Medulla oblongata (tissue), 1 donor: ENCODE results near the gene GGNBP2.
"Not testable (repeated sequence)": the region's sequence is repeated elsewhere in the genome, so short reads cannot be mapped to it uniquely, and the experiment has no call there.

Experiments used
- DNase-seq: peaks from one replicate; pipeline ENCODE4 v3.0.0-alpha.2; 2015; ENCODE audit errors: extremely low spot score

GGNBP2 gene

DNA sequence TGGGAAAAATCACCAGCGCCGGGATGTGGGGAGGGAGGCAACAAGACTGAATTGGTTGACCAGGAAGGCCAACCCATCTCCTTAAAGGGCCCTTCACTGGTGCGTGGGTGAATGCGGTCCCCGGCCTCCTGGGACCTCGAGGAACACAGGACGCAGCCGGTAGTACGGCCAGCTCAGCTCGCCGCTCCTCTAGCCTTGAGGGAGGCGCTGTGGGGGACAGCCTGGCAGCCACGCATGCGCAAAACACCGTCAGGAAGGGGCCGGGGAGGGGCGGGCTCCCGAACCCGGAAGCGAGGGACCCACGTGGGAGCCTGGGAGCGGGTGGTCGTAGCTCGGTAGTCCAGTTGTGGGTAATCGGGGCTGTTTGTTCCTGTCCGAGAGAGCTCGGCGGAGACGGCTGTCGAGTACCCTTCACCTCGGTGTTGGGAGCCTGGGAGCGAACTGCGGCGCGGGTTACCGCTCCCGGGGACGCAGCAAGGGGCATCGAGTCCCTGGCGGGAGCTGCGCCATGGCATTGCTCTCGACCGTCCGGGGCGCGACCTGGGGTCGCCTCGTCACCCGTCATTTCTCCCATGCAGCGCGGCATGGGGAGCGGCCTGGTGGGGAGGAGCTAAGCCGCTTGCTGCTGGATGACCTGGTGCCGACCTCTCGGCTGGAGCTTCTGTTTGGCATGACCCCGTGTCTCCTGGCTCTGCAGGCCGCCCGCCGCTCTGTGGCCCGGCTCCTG, 56.7 kb downstream of the GGNBP2 start, which contains the start of gene MRM1:
MRM1 (plus strand) TSS at position 281 of the 727 bp plus-strand sequence; CDS start at position 509, 228 bp downstream.
- peak; percentile 96 for DNase-seq

DNA sequence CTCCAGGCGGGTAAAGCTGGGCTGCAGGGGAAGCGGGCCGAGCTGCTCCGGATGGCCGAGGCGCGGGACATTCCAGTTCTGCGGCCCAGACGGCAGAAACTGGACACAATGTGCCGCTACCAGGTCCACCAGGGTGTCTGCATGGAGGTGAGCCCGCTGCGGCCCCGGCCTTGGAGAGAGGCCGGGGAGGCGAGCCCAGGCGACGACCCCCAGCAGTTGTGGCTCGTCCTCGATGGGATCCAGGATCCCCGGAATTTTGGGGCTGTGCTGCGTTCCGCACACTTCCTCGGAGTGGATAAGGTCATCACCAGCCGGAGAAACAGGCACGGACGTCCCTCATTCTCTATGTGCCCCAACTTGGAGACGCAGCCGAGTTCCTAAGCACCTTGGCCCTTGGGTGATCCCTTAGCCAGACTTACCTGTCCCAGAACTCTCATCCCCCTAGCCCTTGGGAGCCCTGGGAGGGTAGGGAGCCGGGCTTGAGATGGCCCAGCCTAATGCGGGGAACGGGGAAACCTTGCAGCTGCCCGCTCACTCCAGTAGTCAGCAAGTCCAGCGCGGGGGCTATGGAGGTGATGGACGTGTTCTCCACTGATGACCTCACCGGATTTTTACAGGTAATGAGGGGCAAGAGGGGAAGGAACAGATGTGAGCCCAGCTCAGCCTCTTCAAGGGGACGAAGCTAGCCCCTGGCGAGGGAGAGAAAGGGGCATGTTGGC, 57.5 kb downstream of the GGNBP2 start:
- DNase-seq: no peak

DNA sequence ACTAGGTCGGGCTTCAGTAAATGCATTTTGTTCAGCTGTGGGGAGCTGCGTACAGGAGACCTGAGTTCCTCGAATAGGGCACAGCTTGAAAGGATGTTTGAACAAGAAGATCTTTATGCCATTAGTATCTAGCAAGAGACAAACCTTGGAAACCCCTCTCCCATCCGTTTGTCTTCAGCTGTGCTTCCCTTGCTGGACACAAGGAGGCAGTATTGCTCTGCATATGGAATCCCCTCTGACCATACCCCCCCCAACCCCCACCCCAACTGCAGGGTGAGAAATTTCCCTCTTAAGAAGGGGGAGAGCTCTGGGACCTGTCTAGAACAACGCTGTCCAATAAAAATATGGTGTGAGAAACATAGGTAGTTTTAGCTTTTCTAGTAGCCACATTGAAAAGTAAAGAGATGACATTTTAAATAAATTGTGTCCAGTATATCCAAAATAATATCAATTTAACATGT, 58.2 kb downstream of the GGNBP2 start:
- DNase-seq: peak; percentile 62

DNA sequence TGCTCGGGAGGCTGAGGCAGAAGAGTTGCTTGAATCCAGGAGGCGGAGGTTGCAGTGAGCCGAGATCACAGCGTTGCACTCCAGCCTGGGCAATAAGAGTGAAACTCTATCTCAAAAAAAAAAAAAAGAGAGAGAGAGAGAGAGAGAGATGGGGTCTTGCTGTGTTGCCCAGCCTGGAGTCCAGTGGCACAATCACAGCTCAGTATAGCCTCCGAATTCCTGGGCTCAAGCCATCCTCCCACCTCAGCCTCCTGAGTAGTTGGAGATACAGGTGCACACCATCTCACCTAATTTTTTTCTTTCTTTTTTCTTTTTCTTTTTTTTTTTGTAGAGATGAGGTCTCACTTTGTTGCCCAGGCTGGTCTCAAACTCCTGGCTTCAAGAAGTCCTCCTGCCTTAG, 60.3 kb downstream of the GGNBP2 start:
- DNase-seq: not testable (repeated sequence)

DNA sequence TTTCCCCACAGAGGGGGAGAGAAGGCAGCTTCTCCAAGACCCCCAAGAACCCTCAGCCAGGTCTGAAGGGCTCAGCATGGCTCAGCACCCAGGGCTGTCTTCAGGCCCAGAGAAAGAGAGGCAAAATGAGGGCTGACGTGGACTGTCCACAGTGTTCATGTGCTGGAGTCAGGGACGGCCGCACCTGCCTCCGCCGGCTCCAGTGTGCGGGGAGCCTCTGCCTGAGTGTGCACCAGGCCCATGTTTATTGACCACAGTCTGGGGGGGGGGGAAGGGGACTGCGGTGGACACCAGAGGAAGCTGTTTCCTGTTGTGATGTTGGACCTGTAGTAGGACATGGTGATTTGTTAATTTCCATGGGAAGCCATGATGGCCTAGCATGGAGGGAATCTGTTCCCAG, 63.6 kb downstream of the GGNBP2 start:
- DNase-seq: no peak

DNA sequence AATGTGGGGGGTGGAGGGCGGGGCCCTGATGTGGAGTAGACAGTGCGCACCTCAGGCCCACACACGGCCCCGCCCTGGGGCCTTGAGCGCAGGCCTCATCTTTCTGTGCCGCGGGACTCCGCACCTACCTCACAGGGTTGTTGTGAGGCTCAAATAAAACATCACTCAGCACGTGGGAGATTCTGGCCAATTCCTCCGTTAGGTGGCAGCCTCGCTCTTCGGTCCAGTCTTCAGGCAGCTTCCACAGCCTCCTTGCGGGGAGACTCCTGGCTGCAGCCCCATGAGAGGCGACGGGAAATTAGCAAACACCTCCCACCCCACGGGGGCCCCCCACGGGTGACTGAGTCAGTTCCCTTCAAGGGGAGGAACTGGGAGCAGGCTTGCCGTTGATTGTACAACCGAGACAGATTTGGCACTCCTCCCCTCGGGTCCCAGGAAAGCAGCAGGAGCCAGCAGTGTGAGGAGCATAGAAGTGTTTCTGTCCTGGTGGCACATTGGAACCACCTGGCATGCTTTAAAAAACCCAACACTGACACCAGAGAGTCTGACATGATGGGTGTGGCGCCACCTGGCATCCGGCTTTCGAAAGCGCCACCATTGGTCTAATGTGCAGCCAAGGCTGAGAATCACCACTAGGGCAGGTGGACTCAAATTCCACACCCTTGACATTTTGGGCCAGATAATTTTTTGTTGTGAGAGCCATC, 64.2 kb downstream of the GGNBP2 start:
- DNase-seq: peak; percentile 33

DNA sequence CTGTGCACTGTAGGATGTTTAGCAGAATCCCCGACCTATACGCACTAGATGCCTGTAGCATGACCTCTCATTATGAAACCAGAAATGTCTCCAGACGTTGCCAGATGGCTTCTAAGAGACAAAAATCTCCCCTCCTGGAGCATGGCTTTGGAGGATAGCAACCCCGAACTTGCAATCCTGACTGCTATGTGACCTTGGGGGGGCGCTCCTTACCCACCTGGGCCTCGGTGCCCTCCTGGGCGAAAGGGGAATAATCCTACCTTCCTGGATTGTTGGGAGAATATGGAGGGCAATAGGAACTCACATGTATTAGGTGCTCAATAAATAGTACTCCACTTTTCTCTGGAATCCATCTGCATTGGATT, 64.8 kb downstream of the GGNBP2 start:
- DNase-seq: no peak

DNA sequence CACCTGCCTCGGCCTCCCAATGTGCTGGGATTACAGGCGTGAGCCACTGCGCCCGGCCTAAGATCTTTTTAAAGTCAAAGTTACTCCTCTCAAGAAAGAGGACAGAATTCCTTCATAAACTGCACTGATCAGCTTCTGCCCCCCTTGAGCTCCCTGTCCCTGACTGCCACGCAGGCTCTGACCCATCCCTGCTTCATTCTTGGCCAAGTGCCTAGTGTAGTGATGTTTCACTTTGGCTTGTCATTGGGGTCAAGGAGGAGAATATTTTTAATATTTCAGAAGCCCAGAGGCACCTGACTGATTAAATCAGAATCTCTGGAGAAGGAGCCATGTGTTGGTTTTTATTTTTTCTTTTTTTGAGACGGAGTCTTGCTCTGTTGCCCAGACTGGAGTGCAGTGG, 65.8 kb downstream of the GGNBP2 start:
- DNase-seq: no peak

DNA sequence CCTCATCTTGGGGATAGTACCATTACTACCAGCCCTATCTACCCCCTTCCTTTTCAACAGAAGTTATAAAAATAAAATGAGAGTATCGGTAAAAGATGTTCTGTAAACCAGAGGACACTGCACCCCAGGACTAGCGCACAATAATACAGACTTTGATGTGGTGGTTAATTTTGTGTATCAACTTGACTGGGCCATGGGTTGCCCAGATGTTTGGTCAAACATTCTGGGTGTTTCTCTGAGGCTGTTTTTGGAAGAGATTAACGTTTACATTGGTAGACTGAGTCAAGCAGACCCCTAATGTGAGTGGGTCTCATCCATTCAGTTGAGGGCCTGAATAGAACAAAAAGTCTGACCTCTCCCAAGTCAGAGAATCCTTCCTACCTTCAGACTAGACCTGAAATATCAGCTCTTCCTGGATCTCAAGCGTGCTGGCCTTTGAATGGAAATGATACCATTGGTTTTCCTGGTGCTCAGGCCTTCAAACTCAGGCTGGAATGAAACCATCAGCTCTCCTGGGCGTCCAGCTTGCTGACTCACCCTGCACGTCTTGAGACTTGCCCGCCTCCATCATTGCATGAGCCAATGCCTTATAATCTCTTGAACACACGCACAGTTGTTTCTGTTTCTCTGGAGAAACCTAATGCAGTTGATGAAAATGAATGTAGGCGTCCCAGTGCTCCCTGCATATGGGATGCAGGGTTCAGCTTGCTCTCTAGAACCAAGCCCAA, 66.8 kb downstream of the GGNBP2 start:
- DNase-seq: no peak

DNA sequence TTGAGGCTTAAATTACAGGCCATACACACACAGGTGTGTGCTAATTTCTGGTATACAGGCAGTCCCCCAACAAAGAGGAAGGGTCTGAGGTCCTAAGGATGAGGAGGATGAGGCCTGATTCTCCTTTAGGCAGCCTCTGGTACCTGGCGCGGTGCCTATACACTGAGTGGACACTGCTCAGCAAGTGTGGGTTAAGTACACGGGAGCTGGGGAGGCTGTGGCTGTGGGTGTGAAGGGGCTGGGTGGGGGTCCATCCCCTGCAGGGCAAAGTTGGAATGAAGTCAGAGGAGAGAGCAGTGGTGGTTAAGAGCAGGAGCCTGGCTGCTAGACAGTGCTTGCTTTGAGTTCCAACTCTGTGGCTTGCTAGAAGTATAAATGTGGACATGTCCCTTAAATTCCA, 67.6 kb downstream of the GGNBP2 start:
- no peak for DNase-seq

DNA sequence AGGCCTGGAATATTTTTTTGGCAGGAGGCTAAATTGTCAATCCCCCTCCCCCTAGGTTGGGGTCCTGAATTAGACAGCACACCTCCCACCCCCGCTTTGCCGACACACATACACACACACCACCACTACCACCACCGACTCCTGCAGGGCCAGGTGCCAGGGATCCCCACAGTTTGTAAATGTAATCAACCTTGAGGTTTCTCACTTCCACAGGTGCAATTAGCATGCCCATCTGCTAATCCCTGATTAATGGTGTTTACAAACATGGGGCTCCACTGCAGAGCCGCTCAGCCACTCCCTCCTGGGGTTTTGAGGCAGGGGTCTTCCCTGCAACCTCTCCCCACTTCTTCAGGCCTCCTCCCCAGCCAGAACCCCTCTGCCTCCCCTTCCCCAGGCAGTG, 68.4 kb downstream of the GGNBP2 start:
- no peak for DNase-seq

DNA sequence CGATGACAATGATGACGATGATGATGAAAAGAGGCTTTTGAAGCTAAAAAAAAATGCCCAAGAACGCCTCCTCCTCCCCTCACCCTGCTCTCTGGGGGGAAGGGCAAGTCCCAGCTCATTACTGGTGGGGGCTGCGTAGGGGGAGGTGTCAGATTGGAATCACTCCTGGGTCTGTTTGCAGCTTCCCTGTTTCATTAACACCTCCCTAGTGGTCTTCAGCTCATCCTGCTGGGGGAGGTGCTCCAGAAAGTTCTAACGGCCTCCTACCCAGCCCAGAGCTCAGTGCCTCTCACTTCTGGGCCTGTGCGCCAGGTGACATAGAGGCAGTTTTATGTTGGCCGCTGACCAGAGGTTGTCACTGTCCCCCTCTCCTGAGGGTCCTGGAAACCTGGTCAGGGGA, 69.4 kb downstream of the GGNBP2 start:
- no peak for DNase-seq

DNA sequence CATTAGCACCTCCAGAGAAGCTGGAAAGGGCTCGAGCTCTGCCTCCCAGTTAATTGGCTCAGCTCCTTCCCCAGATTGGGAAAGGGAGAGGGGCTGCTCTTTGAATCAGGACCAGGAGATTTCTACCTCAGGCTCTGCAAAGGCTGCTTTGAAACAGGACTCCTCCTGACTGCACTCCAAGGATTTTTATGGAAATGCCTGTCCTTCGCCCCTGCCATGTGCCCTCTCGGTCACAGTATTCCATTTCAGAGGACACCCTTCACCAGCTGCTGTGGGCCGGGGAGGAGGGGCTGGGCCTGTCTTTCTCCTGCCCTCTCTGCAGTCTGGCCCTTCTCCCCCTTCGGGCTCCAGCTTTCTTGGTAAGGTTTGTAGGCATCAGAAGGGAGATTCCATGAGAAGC, 70.2 kb downstream of the GGNBP2 start:
- no peak for DNase-seq

DNA sequence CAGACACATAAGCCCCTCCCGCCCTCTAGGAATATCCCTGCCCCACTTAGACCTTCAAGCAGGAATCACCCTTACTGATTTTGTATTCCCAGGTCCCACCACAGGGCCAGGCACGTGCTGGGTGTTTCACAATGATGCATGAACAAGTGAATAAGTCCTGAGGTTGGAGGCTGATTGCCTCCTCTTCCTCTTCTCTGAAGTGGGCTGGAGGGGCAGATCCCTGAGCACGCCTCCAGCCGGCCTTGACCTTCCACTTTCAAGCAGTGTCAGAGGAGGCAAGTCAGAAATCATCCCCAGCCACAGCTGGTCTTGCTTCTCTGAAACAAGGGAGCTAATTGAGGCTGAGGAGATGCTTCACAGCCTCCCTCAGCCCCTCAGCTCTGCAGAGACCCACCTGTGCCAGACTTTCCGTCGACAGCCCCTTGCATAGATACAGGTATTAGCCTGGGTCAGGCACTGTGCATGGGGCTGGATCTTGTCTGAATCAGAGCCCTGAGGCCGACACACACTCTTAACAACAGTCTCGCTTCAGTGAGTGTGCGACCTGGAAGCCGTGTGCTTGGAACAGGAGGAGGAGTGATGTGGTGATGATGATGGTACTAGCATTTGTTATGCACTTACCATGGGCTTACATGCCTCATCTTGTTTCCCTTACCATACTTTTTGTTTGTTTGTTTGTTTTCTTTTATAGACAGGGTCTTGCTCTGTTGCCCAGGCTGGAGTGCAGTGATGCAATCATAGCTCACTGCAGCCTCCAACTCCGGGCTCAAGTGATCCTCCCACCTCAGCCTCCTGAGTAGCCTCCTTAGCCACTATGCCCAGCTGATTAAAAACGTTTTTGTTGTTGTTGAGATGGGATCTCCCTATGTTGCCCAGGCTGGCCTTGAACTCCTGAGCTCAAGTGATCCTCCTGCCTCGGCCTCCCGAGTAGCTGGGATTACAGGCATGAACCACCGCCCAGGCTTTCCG, 71.6 kb downstream of the GGNBP2 start:
- DNase-seq: no peak

DNA sequence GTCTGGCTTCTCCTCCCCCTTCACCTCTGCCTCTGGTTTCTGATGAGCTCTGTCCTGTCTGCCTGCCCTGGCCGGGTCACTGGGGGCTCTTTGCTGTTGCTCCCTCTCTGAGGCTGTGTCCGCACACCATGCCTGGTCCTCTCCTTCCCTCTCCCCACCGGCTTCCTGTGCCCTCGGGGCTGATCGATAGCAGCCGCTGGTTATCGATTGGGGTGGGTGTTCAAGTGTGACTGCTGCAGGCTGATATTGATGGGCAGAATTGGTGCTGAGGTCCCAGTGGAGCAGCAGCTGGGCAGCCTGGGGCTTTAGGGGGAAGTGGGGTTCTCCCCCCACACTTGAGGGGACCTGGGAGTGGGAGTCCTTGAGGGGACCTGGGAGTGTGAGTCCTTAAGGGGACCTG, 73.1 kb downstream of the GGNBP2 start:
- no peak for DNase-seq

DNA sequence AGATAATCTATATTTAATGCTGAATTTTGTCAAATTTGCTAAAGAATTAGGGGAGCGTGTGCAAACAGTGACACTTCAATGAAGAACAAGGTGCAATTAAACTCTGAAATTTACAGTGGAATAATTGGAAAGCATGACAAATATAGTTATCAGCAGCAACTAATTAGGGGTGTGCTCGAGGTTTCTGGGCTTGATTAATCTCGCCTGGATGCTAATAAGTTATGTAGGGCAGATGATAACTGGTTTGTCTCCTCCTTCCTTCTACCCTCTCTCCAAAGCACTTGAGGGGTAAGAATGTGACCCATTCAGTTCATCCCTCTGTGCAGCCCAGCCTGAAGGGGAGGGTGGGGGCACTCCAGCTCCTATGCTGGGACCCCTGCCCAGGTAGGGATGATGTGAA, 78.6 kb downstream of the GGNBP2 start:
- no peak for DNase-seq

DNA sequence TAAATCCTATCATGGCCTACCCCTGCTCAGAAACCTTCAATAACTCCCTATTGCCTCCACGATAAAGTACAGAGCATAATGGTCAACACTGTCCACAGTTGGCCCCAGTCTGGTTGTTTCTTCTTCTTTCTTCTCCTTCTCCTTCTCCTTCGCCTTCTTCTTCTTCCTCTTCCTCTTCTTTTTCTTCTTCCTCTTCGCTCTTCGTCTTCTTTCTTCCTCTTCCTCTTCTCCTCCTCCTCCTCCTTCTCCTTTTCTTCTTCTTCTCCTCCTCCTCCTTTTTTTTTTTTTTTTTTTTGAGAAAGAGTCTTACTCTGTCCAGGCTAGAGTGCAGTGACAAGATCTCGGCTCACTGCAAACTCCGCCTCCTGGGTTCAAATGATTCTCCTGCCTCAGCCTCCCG, 80.5 kb downstream of the GGNBP2 start:
- no peak for DNase-seq

DNA sequence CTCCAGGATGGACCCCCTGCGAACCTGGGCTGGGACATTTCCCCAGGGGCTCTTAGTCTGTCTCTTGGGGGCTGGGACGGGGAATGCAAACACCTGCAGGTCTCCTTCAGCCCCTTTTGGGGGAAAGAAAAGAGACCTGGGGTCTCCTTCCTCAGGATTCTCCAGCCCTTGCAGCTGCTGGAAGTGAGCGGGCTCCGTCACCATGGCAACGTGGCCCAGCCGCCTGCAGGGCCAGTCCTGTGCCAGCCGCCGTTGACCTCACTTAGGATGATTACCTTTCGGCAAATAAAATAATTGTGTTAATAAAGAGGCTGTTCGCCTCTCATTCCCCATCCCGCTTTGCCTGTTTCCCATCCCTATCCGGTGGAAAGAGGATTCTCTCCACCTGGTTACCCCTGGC, 82.4 kb downstream of the GGNBP2 start:
- DNase-seq: no peak

DNA sequence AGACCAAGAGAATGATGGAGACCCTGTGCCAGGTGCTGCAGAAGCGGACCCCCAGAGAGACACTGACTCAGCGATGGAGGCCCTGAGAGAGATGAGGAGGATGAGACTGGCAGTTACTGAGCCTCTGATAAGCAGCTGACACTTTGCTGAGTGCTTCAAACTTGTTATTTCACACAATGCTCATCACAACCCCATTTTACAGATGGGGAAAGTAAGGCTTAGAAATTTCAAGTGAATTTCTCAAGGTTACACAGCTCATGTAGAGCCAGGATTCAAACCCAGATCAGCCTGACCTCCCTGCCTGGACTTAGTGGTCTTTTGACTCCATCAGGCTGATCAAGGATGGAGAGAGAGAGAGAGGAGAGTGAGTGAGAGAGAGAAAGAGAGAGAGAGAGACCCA, 83.9 kb downstream of the GGNBP2 start:
- DNase-seq: no peak

DNA sequence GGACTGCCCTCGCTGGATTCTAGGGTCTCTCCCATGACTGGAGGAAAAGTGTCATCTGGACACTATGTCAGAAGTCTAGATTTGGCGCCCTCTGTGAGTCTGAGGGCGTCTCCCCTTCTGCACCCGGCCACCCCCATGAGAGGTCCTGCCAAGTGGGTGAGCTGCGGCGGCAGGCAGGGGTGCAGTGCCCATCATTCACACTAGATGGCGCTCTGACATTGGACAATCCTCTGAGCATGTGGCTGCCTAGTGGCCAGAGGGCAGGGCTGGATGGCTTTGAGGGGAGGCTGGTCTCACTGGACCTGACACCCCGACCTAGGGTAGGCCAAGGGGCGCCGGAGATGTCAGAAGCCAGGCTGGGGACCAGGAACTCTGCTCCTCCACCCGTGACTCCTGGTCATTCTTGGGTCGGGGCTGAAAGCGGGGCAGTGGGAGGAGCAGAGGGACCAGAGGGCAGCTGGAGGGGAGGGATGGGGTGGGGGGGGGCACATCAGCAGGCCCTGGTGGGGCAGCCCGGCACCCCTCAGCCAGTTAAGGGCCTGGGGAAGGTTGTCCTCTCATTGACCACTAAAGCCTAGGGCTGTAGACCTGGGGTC, 84.6 kb downstream of the GGNBP2 start:
- peak; percentile 77 for DNase-seq
